Tibial artery (tissue), 4 donors: Measurements from ENCODE around the gene TP53I3.

ENCODE experiments used
- DNase-seq, 2 donors: peaks; one replicate each; pipeline ENCODE4 v3.0.0-alpha.2; 2019
- H3K27ac ChIP-seq, 2 donors: fragments of 200-600 bp; sonication (generic) in 1 of 2; 1 replicate in 1 of 2; 2 replicates in 1 of 2; pipeline ENCODE4 v1.5.1; 2018 to 2019; ENCODE audit warnings: mild to moderate bottlenecking in 1 of 2
- H3K27me3 ChIP-seq, 2 donors: fragments of 200-600 bp; sonication (generic) in 1 of 2; one replicate each; pipeline versions ENCODE4 v1.5.1 to v1.6.0; 2016 to 2019
- H3K36me3 ChIP-seq, 3 donors: fragments of 200-600 bp; sonication (generic) in 2 of 3; one replicate each; pipeline ENCODE4 v1.5.1; 2016 to 2019; ENCODE audit warnings: mild to moderate bottlenecking in 2 of 3
- H3K4me1 ChIP-seq, 4 donors: fragments of 200-600 bp; sonication (generic) in 2 of 4; 1 replicate in 3 of 4; 2 replicates in 1 of 4; pipeline ENCODE4 v1.5.1; 2016 to 2019
- H3K4me3 ChIP-seq, 2 donors: fragments of 200-600 bp; sonication (generic) in 1 of 2; 1 replicate in 1 of 2; 2 replicates in 1 of 2; pipeline ENCODE4 v1.5.1; 2018 to 2019; ENCODE audit warnings: mild to moderate bottlenecking in 2 of 2
- H3K9me3 ChIP-seq, 3 donors: fragments of 200-600 bp; sonication (generic) in 1 of 3; one replicate each; pipeline ENCODE4 v1.5.1; 2016 to 2019
- CTCF ChIP-seq, 2 experiments: fragments of 200-600 bp in 1 of 2; fragments of 450-650 bp in 1 of 2; IDR thresholded peaks; one replicate each; pipeline ENCODE4 v1.5.1; 2017 to 2019; ENCODE audit warnings: antibody characterized with exemption in 2 of 2, mild to moderate bottlenecking in 1 of 2, moderate library complexity in 1 of 2
- intact Hi-C: fragments of 100-400 bp; cut with DNase I; formaldehyde crosslinking; loops from one replicate; pipeline ENCODE4 v1.15.0; 2023; ENCODE audit warnings: low total_unique reads

TP53I3 gene

GRCh38 chr2:24058564-24059271 is 25.9 kb downstream of the TP53I3 start:
- Histone ChIP-seq H3K4me1 (no peaks in the 10 kb centered on the region), H3K27me3 (no peaks in the 10 kb centered on the region), H3K27ac (no peak overlapping the region), H3K36me3 (peaks cover 0 to 13% (median 0%) of the 10 kb centered on the region in 3 donors), H3K9me3 (no peaks in the 10 kb centered on the region), H3K4me3 (no peak overlapping the region)
- no peak for DNase-seq
- no peak for TF ChIP-seq CTCF (IDR thresholded peaks at IDR 0.05)
- intact Hi-C loops, result no loop called here

GRCh38 chr2:24055750-24056149 is 28.9 kb downstream of the TP53I3 start:
- no peaks in the 10 kb centered on the region for H3K36me3 ChIP-seq
- no peaks in the 10 kb centered on the region for H3K9me3 ChIP-seq
- no peak for DNase-seq
- H3K4me1 ChIP-seq, result peaks cover 0 to under 1% (median 0%) of the 10 kb centered on the region in 4 donors
- no peak overlapping the region for H3K27ac ChIP-seq
- H3K27me3 ChIP-seq, result no peaks in the 10 kb centered on the region
- H3K4me3 ChIP-seq, result no peak overlapping the region
- TF ChIP-seq CTCF (IDR thresholded peaks at IDR 0.05), result no peak
- intact Hi-C loops, result no loop called here

GRCh38 chr2:24054366-24055010 is 30.1 kb downstream of the TP53I3 start:
- Histone ChIP-seq H3K4me3 (no peak overlapping the region), H3K4me1 (peaks cover 0 to 11% (median 3%) of the 10 kb centered on the region in 4 donors), H3K9me3 (no peaks in the 10 kb centered on the region), H3K27ac (no peak overlapping the region), H3K36me3 (no peaks in the 10 kb centered on the region), H3K27me3 (no peaks in the 10 kb centered on the region)
- intact Hi-C loops, result no loop called here
- no peak for TF ChIP-seq CTCF (IDR thresholded peaks at IDR 0.05)
- no peak for DNase-seq

- peaks cover 0 to 22% (median 12%) of the 10 kb centered on the region in 4 donors for H3K4me1 ChIP-seq
- no peak for TF ChIP-seq CTCF (IDR thresholded peaks at IDR 0.05)
- H3K27me3 ChIP-seq, result no peaks in the 10 kb centered on the region
- no peak overlapping the region for H3K27ac ChIP-seq
- intact Hi-C loops, result no loop called here
- no peak overlapping the region for H3K4me3 ChIP-seq
- no peaks in the 10 kb centered on the region for H3K36me3 ChIP-seq
- DNase-seq, result no peak
- no peaks in the 10 kb centered on the region for H3K9me3 ChIP-seq
These were observed 31.7 kb downstream of the TP53I3 start for GRCh38 chr2:24052951-24053350.

- no peak for DNase-seq
- no peak overlapping the region for H3K27ac ChIP-seq
- no peaks in the 10 kb centered on the region for H3K27me3 ChIP-seq
- TF ChIP-seq CTCF (IDR thresholded peaks at IDR 0.05), result no peak
- H3K36me3 ChIP-seq, result no peaks in the 10 kb centered on the region
- intact Hi-C loops, result no loop called here
- H3K4me1 ChIP-seq, result peaks cover 0 to 29% (median 15%) of the 10 kb centered on the region in 4 donors
- H3K9me3 ChIP-seq, result no peaks in the 10 kb centered on the region
- no peak overlapping the region for H3K4me3 ChIP-seq
These were observed 32.8 kb downstream of the TP53I3 start for GRCh38 chr2:24051833-24052232.
